Transverse colon (tissue), 3 donors: ENCODE measurements around the gene RPS6KA5.

Experiments
- POLR2A ChIP-seq: fragments of 450-650 bp; IDR thresholded peaks from one replicate; pipeline ENCODE4 v1.6.1; 2016; ENCODE audit warnings: antibody characterized with exemption, mild to moderate bottlenecking, moderate library complexity
- TF ChIP-seq, protein P1 (sequence below), 5 experiments: fragments of 200-600 bp in 3 of 5; fragments of 450-650 bp in 2 of 5; sonication (generic) in 3 of 5; IDR thresholded peaks; 1 replicate in 2 of 5; 2 replicates in 3 of 5; pipeline ENCODE4 v1.5.1; 2016 to 2017; ENCODE audit warnings: antibody characterized with exemption in 5 of 5, inconsistent platforms in 3 of 5, mild to moderate bottlenecking in 2 of 5, moderate library complexity in 1 of 5

DNA sequence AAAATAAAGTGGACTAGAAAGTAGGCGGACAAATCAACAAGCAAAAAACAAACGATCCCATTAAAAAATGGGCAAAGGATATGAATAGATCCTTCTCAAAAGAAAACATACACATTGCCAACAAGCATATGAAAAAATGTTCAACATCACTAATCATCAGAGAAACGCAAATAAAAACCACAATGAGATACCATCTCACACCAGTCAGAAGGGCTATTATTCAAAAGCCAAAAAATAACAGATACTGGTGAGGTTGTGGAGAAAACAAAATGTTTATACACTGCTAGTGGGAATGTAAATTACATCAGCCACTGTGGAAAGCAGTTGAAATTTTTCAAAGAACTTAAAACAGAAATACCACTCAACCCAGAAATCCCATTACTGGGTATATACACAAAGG, 70.3 kb downstream of the RPS6KA5 start:
- TF ChIP-seq POLR2A: no peak
- TF ChIP-seq, protein P1, sequence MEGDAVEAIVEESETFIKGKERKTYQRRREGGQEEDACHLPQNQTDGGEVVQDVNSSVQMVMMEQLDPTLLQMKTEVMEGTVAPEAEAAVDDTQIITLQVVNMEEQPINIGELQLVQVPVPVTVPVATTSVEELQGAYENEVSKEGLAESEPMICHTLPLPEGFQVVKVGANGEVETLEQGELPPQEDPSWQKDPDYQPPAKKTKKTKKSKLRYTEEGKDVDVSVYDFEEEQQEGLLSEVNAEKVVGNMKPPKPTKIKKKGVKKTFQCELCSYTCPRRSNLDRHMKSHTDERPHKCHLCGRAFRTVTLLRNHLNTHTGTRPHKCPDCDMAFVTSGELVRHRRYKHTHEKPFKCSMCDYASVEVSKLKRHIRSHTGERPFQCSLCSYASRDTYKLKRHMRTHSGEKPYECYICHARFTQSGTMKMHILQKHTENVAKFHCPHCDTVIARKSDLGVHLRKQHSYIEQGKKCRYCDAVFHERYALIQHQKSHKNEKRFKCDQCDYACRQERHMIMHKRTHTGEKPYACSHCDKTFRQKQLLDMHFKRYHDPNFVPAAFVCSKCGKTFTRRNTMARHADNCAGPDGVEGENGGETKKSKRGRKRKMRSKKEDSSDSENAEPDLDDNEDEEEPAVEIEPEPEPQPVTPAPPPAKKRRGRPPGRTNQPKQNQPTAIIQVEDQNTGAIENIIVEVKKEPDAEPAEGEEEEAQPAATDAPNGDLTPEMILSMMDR (IDR thresholded peaks at IDR 0.05): no peak
